Measurements from ENCODE around the gene TXNDC2. TPM values are rescaled to one million over a fixed set of nuclear protein-coding genes. Genes with fewer than 3 reads are reported as not detected.

TXNDC2 gene
- 0.29 and 0.36 TPM in 2 replicates for total RNA-seq

GRCh38 chr18:9885170-9886004, at the start of gene TXNDC2:
TXNDC2 (plus strand) TSS chr18:9885973; CDS start chr18:9886681, 708 bp downstream.
- Histone ChIP-seq H3K4me1 (ENCODE audit: insufficient read depth, low read length) (peaks cover 14% of the 10 kb centered on the region), H3K27ac (ENCODE audit: low read depth, low read length) (no peak within 1 kb of the TSS), H3K27me3 (ENCODE audit: insufficient read depth, low read length) (no peaks in the 10 kb centered on the region), H3K79me2 (ENCODE audit: insufficient read depth, low read length) (no peaks in the 10 kb centered on the region), H3K4me3 (ENCODE audit: insufficient read depth, low read length) (no peak within 1 kb of the TSS), H3K9me3 (ENCODE audit: low read depth, low read length) (no peaks in the 10 kb centered on the region), H2AFZ (ENCODE audit: low read length) (no peak within 1 kb of the TSS), H4K20me1 (ENCODE audit: insufficient read depth, low read length) (no peaks in the 10 kb centered on the region), H3K36me3 (ENCODE audit: insufficient read depth, low read length) (no peaks in the 10 kb centered on the region), H3K4me2 (ENCODE audit: insufficient read depth, low read length) (peak within 1 kb of the TSS; percentile 9)
- no peak for DNase-seq (ENCODE audit: insufficient read length, low spot score, missing footprints)
- no peak for TF ChIP-seq CTCF (IDR thresholded peaks at IDR 0.05; ENCODE audit: extremely low read depth, low read depth, low read length)

GRCh38 chr18:9838144-9838877, 47.5 kb upstream of the TXNDC2 start:
- no peak for DNase-seq (ENCODE audit: insufficient read length, low spot score, missing footprints)
- TF ChIP-seq CTCF (IDR thresholded peaks at IDR 0.05; ENCODE audit: extremely low read depth, low read depth, low read length), result no peak
- Histone ChIP-seq H3K27me3 (ENCODE audit: insufficient read depth, low read length) (no peaks in the 10 kb centered on the region), H4K20me1 (ENCODE audit: insufficient read depth, low read length) (no peaks in the 10 kb centered on the region), H3K4me1 (ENCODE audit: insufficient read depth, low read length) (no peaks in the 10 kb centered on the region), H2AFZ (ENCODE audit: low read length) (no peak overlapping the region), H3K4me2 (ENCODE audit: insufficient read depth, low read length) (no peak overlapping the region), H3K27ac (ENCODE audit: low read depth, low read length) (no peak overlapping the region), H3K4me3 (ENCODE audit: insufficient read depth, low read length) (no peak overlapping the region), H3K9me3 (ENCODE audit: low read depth, low read length) (no peaks in the 10 kb centered on the region), H3K79me2 (ENCODE audit: insufficient read depth, low read length) (peaks cover 20% of the 10 kb centered on the region), H3K36me3 (ENCODE audit: insufficient read depth, low read length) (no peaks in the 10 kb centered on the region)

DNA sequence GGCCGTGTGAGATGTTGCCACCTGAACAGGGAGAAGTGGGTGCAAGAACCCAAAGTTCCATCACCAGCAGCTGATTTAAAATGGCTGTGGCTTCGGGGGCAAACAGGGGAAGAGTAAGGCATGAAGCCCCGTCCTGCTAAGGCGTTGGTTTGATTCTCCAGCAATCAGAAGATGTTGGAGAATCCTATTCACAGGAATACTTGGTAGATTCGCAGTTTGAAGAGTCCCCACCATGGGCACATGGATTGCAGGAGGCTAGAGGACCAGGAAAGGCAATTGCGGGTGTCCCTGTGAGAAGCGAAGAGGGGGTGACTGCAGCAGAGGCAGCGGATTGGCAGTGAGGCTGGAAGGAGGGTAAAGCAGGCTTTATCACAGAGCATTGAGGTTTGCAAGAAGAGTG, 46.6 kb upstream of the TXNDC2 start:
- H3K36me3 ChIP-seq (ENCODE audit: insufficient read depth, low read length), result no peaks in the 10 kb centered on the region
- no peak overlapping the region for H3K4me3 ChIP-seq (ENCODE audit: insufficient read depth, low read length)
- TF ChIP-seq CTCF (IDR thresholded peaks at IDR 0.05; ENCODE audit: extremely low read depth, low read depth, low read length), result no peak
- peaks cover 18% of the 10 kb centered on the region for H3K79me2 ChIP-seq (ENCODE audit: insufficient read depth, low read length)
- H3K4me2 ChIP-seq (ENCODE audit: insufficient read depth, low read length), result no peak overlapping the region
- H2AFZ ChIP-seq (ENCODE audit: low read length), result no peak overlapping the region
- H4K20me1 ChIP-seq (ENCODE audit: insufficient read depth, low read length), result no peaks in the 10 kb centered on the region
- no peaks in the 10 kb centered on the region for H3K27me3 ChIP-seq (ENCODE audit: insufficient read depth, low read length)
- DNase-seq (ENCODE audit: insufficient read length, low spot score, missing footprints), result no peak
- no peaks in the 10 kb centered on the region for H3K4me1 ChIP-seq (ENCODE audit: insufficient read depth, low read length)
- H3K9me3 ChIP-seq (ENCODE audit: low read depth, low read length), result no peaks in the 10 kb centered on the region
- no peak overlapping the region for H3K27ac ChIP-seq (ENCODE audit: low read depth, low read length)

GRCh38 chr18:9839853-9840252, 45.9 kb upstream of the TXNDC2 start:
- no peak overlapping the region for H3K27ac ChIP-seq (ENCODE audit: low read depth, low read length)
- no peak for TF ChIP-seq CTCF (IDR thresholded peaks at IDR 0.05; ENCODE audit: extremely low read depth, low read depth, low read length)
- DNase-seq (ENCODE audit: insufficient read length, low spot score, missing footprints), result no peak

More at GRCh38 chr18:9839853-9840252, 45.9 kb upstream of the TXNDC2 start:
- Histone ChIP-seq H3K79me2 (ENCODE audit: insufficient read depth, low read length) (peaks cover 17% of the 10 kb centered on the region), H3K4me2 (ENCODE audit: insufficient read depth, low read length) (no peak overlapping the region), H3K9me3 (ENCODE audit: low read depth, low read length) (no peaks in the 10 kb centered on the region), H3K4me1 (ENCODE audit: insufficient read depth, low read length) (no peaks in the 10 kb centered on the region), H3K4me3 (ENCODE audit: insufficient read depth, low read length) (no peak overlapping the region), H3K36me3 (ENCODE audit: insufficient read depth, low read length) (no peaks in the 10 kb centered on the region), H2AFZ (ENCODE audit: low read length) (no peak overlapping the region), H4K20me1 (ENCODE audit: insufficient read depth, low read length) (no peaks in the 10 kb centered on the region), H3K27me3 (ENCODE audit: insufficient read depth, low read length) (no peaks in the 10 kb centered on the region)
